ENCODE results near the gene MLLT10. TPM values are rescaled to one million over a fixed set of nuclear protein-coding genes. Genes with fewer than 3 reads are reported as not detected.

Gene MLLT10
- total and polyA plus RNA-seq, 2 donors (not counting 3 experiments of a cell fraction or from before 2014, with no cell fraction given): 35.4 to 54.0 TPM

- intact Hi-C loops (cut with micrococcal nuclease): no loop called here
These were observed 73.9 kb downstream of the MLLT10 start for GRCh38 chr10:21607907-21608306.

GRCh38 chr10:21614000-21614399, 80.0 kb downstream of the MLLT10 start:
- no peak for DNase-seq (ENCODE audit: low read depth, low spot score)
- dilution Hi-C loops (cut with MboI; ENCODE audit: extremely low pct_ligation_motif_present, low sequenced_read_pairs) (no loop called here), intact Hi-C loops (cut with micrococcal nuclease) (no loop called here)
- no TSS peak for BruUV-seq (replicated peaks)
- ChIA-PET POLR2A (no interaction called here), CTCF (interaction anchor here (1.2 kb wide), 1 partner anchor 13 kb away, joined by 4 read pairs; no protein-coding TSS in a partner anchor)
- FAIRE-seq: no peak
- Histone ChIP-seq H3K4me2 (ENCODE audit: insufficient read depth, low read length) (no peak overlapping the region), H3K9me3 (replicated peaks; ENCODE audit: control insufficient read depth, insufficient read depth, low read length) (no peaks in the 10 kb centered on the region), H3K27me3 (ENCODE audit: control insufficient read depth in 2 of 2, insufficient read depth in 2 of 2, low read length in 2 of 2) (no peaks in the 10 kb centered on the region), H3K27ac (ENCODE audit: insufficient read depth, low read depth, low read length) (no peak overlapping the region), H3K79me2 (ENCODE audit: control insufficient read depth, insufficient read depth, low read length) (peaks cover 17% of the 10 kb centered on the region), H3K9ac (replicated peaks; ENCODE audit: extremely low read depth, insufficient read depth, low read length) (no peak overlapping the region), H3K4me1 (ENCODE audit: control insufficient read depth, extremely low read depth, insufficient read depth, low read length) (no peaks in the 10 kb centered on the region), H3K36me3 (ENCODE audit: control insufficient read depth in 2 of 2, extremely low read depth in 1 of 2, insufficient read depth in 2 of 2, low read length in 2 of 2) (peaks cover 0 to 2% of the 10 kb centered on the region in 2 experiments), H3K4me3 (replicated peaks in 1 of 3; ENCODE audit: insufficient read depth in 1 of 3, low read depth in 1 of 3, low read length in 3 of 3) (no peak overlapping the region), H2AFZ (ENCODE audit: low read depth, low read length) (no peak overlapping the region), H4K20me1 (replicated peaks; ENCODE audit: control insufficient read depth, extremely low read depth, insufficient read depth, low read length) (no peaks in the 10 kb centered on the region), H3K9me1 (replicated peaks; ENCODE audit: control insufficient read depth, extremely low read depth, insufficient read depth, low read length) (no peaks in the 10 kb centered on the region)
- TF ChIP-seq POLR2AphosphoS5 (IDR thresholded peaks at IDR 0.05; ENCODE audit: insufficient read depth, low read depth, low read length) (no peak), EZH2 (IDR thresholded peaks at IDR 0.05; ENCODE audit: borderline replicate concordance, low read depth, low read length, severe bottlenecking) (no peak), JUN (IDR thresholded peaks at IDR 0.05; ENCODE audit: borderline replicate concordance, insufficient read depth, insufficient read length, low read depth) (no peak), MYC (IDR thresholded peaks at IDR 0.05; ENCODE audit: low read depth, low read length) (no peak), MAX (IDR thresholded peaks at IDR 0.05; ENCODE audit: insufficient read depth, insufficient read length) (no peak), FOS (IDR thresholded peaks at IDR 0.05; ENCODE audit: borderline replicate concordance, insufficient read depth, low read length) (no peak), POLR2A (IDR thresholded peaks at IDR 0.05; ENCODE audit: low read depth, low read length) (no peak), GATA2 (IDR thresholded peaks at IDR 0.05; ENCODE audit: insufficient read depth, insufficient read length, low read depth, low read length) (no peak), CTCF (IDR thresholded peaks at IDR 0.05; ENCODE audit: extremely low read depth in 1 of 2, insufficient read depth in 1 of 2, low read depth in 1 of 2, low read length in 2 of 2) (no peak)

More at GRCh38 chr10:21607907-21608306, 73.9 kb downstream of the MLLT10 start:
- no peak for TF ChIP-seq GATA2 (IDR thresholded peaks at IDR 0.05; ENCODE audit: insufficient read depth, insufficient read length, low read depth, low read length)
- no peak for TF ChIP-seq EZH2 (IDR thresholded peaks at IDR 0.05; ENCODE audit: borderline replicate concordance, low read depth, low read length, severe bottlenecking)
- no peak for TF ChIP-seq POLR2AphosphoS5 (IDR thresholded peaks at IDR 0.05; ENCODE audit: insufficient read depth, low read depth, low read length)
- TF ChIP-seq JUN (IDR thresholded peaks at IDR 0.05; ENCODE audit: borderline replicate concordance, insufficient read depth, insufficient read length, low read depth): no peak
- TF ChIP-seq MYC (IDR thresholded peaks at IDR 0.05; ENCODE audit: low read depth, low read length): no peak
- dilution Hi-C loops (cut with MboI; ENCODE audit: extremely low pct_ligation_motif_present, low sequenced_read_pairs): no loop called here
- Histone ChIP-seq H3K4me1 (ENCODE audit: control insufficient read depth, extremely low read depth, insufficient read depth, low read length) (no peaks in the 10 kb centered on the region), H3K9ac (replicated peaks; ENCODE audit: extremely low read depth, insufficient read depth, low read length) (no peak overlapping the region), H4K20me1 (replicated peaks; ENCODE audit: control insufficient read depth, extremely low read depth, insufficient read depth, low read length) (no peaks in the 10 kb centered on the region), H3K79me2 (ENCODE audit: control insufficient read depth, insufficient read depth, low read length) (peaks cover 45% of the 10 kb centered on the region), H3K27me3 (ENCODE audit: control insufficient read depth in 2 of 2, insufficient read depth in 2 of 2, low read length in 2 of 2) (no peaks in the 10 kb centered on the region), H3K9me3 (replicated peaks; ENCODE audit: control insufficient read depth, insufficient read depth, low read length) (no peaks in the 10 kb centered on the region), H2AFZ (ENCODE audit: low read depth, low read length) (no peak overlapping the region), H3K9me1 (replicated peaks; ENCODE audit: control insufficient read depth, extremely low read depth, insufficient read depth, low read length) (no peaks in the 10 kb centered on the region), H3K4me3 (replicated peaks in 1 of 3; ENCODE audit: insufficient read depth in 1 of 3, low read depth in 1 of 3, low read length in 3 of 3) (no peak overlapping the region), H3K36me3 (ENCODE audit: control insufficient read depth in 2 of 2, extremely low read depth in 1 of 2, insufficient read depth in 2 of 2, low read length in 2 of 2) (no peaks in the 10 kb centered on the region), H3K4me2 (ENCODE audit: insufficient read depth, low read length) (no peak overlapping the region), H3K27ac (ENCODE audit: insufficient read depth, low read depth, low read length) (no peak overlapping the region)
- no TSS peak for BruUV-seq (replicated peaks)
- no peak for FAIRE-seq
- no peak for DNase-seq (ENCODE audit: low read depth, low spot score)
- POLR2A ChIA-PET: no interaction called here
- CTCF ChIA-PET: interaction anchor here (0.7 to 1.5 kb wide), 2 partner anchors 21 to 81 kb away, joined by 3 read pairs; no protein-coding TSS in a partner anchor

Data from endothelial cell of umbilical vein (primary cell).